Stimulated activated naive CD8-positive, alpha-beta T cell treated with anti-CD3 and anti-CD28 coated beads, Interleukin-15, amount 100 ng/mL, for 72 hours (primary cell): ENCODE data around the gene C5.

Experiments
- ATAC-seq: fragments of 150-1000 bp; cut with Tn5 transposase; 2 replicates; pipeline ENCODE4 v1.10.0; 2021; ENCODE audit warnings: mild to moderate bottlenecking, moderate library complexity
- DNase-seq, 2 donors: peaks; one replicate each; pipeline ENCODE4 v3.0.0; 2021 to 2022
- H3K27ac Mint-ChIP-seq, 2 donors: one replicate each; pipeline ENCODE4 v1.8.0; 2022; ENCODE audit warnings: mild to moderate bottlenecking in 2 of 2, mixed read lengths in 2 of 2, moderate library complexity in 2 of 2
- H3K27me3 Mint-ChIP-seq: one replicate; pipeline ENCODE4 v1.8.0; 2022; ENCODE audit warnings: mixed read lengths
- H3K4me1 Mint-ChIP-seq: one replicate; pipeline ENCODE4 v1.8.0; 2022; ENCODE audit warnings: mild to moderate bottlenecking, mixed read lengths
- H3K4me3 Mint-ChIP-seq, 2 donors: one replicate each; pipeline ENCODE4 v1.8.0; 2022; ENCODE audit warnings: mild to moderate bottlenecking in 2 of 2, mixed read lengths in 2 of 2, moderate library complexity in 1 of 2
- H3K9me3 Mint-ChIP-seq, 2 donors: one replicate each; pipeline ENCODE4 v1.8.0; 2022; ENCODE audit warnings: mixed read lengths in 2 of 2

The C5 gene

GRCh38 chr9:121023064-121023463 is 27.0 kb downstream of the C5 start:
- DNase-seq (no peak), ATAC-seq (no peak)
- no peak overlapping the region for H3K27ac Mint-ChIP-seq

GRCh38 chr9:121021301-121021700 is 28.8 kb downstream of the C5 start:
- ATAC-seq (no peak), DNase-seq (no peak)
- no peaks in the 10 kb centered on the region for H3K4me1 Mint-ChIP-seq
- no peaks in the 10 kb centered on the region for H3K27me3 Mint-ChIP-seq
- H3K27ac Mint-ChIP-seq: no peak overlapping the region
- H3K9me3 Mint-ChIP-seq: no peaks in the 10 kb centered on the region
- no peak overlapping the region for H3K4me3 Mint-ChIP-seq

More at GRCh38 chr9:121023064-121023463, 27.0 kb downstream of the C5 start:
- Mint-ChIP-seq H3K4me1 (no peaks in the 10 kb centered on the region), H3K4me3 (no peak overlapping the region), H3K9me3 (no peaks in the 10 kb centered on the region), H3K27me3 (no peaks in the 10 kb centered on the region)

- Mint-ChIP-seq H3K27me3 (no peaks in the 10 kb centered on the region), H3K4me1 (no peaks in the 10 kb centered on the region), H3K27ac (no peak overlapping the region), H3K9me3 (no peaks in the 10 kb centered on the region), H3K4me3 (no peak overlapping the region)
- no peak for ATAC-seq
- DNase-seq: no peak
These were observed 30.8 kb downstream of the C5 start for GRCh38 chr9:121019273-121019672.

GRCh38 chr9:121013911-121014310 is 36.2 kb downstream of the C5 start:
- ATAC-seq: no peak
- H3K27me3 Mint-ChIP-seq: peaks cover 7% of the 10 kb centered on the region
- no peaks in the 10 kb centered on the region for H3K9me3 Mint-ChIP-seq
- peaks cover 9% of the 10 kb centered on the region for H3K4me1 Mint-ChIP-seq
- H3K27ac Mint-ChIP-seq: no peak overlapping the region
- H3K4me3 Mint-ChIP-seq: no peak overlapping the region
- DNase-seq: no peak

- H3K4me1 Mint-ChIP-seq: peaks cover 9% of the 10 kb centered on the region
- H3K27me3 Mint-ChIP-seq: peaks cover 7% of the 10 kb centered on the region
- H3K9me3 Mint-ChIP-seq: no peaks in the 10 kb centered on the region
- H3K4me3 Mint-ChIP-seq: no peak overlapping the region
- H3K27ac Mint-ChIP-seq: peak overlapping the region in 1 of 2 donors; percentile 67
- no peak for DNase-seq
- ATAC-seq: no peak
These were observed 40.4 kb downstream of the C5 start for GRCh38 chr9:121009650-121010049.

- no peaks in the 10 kb centered on the region for H3K27me3 Mint-ChIP-seq
- H3K27ac Mint-ChIP-seq: no peak overlapping the region
- DNase-seq: no peak
- no peak overlapping the region for H3K4me3 Mint-ChIP-seq
- no peaks in the 10 kb centered on the region for H3K9me3 Mint-ChIP-seq
- no peaks in the 10 kb centered on the region for H3K4me1 Mint-ChIP-seq
- ATAC-seq: no peak
These were observed 50.8 kb downstream of the C5 start for GRCh38 chr9:120999317-120999716.

GRCh38 chr9:120998111-120998510 is 52.0 kb downstream of the C5 start:
- DNase-seq: no peak
- Mint-ChIP-seq H3K4me3 (no peak overlapping the region), H3K27me3 (no peaks in the 10 kb centered on the region), H3K4me1 (no peaks in the 10 kb centered on the region), H3K9me3 (no peaks in the 10 kb centered on the region), H3K27ac (no peak overlapping the region)
- ATAC-seq: no peak

GRCh38 chr9:120997502-120997901 is 52.6 kb downstream of the C5 start:
- Mint-ChIP-seq H3K27me3 (no peaks in the 10 kb centered on the region), H3K27ac (no peak overlapping the region), H3K4me1 (no peaks in the 10 kb centered on the region), H3K9me3 (no peaks in the 10 kb centered on the region), H3K4me3 (no peak overlapping the region)
- no peak for ATAC-seq
- DNase-seq: no peak

- ATAC-seq (no peak), DNase-seq (no peak)
- H3K27ac Mint-ChIP-seq: no peak overlapping the region
- no peaks in the 10 kb centered on the region for H3K27me3 Mint-ChIP-seq
- no peaks in the 10 kb centered on the region for H3K9me3 Mint-ChIP-seq
- no peak overlapping the region for H3K4me3 Mint-ChIP-seq
- H3K4me1 Mint-ChIP-seq: no peaks in the 10 kb centered on the region
These were observed 53.7 kb downstream of the C5 start for GRCh38 chr9:120996409-120996808.

- H3K9me3 Mint-ChIP-seq: no peaks in the 10 kb centered on the region
- no peak for DNase-seq
- no peak overlapping the region for H3K27ac Mint-ChIP-seq
- no peaks in the 10 kb centered on the region for H3K27me3 Mint-ChIP-seq
- no peak for ATAC-seq
- H3K4me1 Mint-ChIP-seq: no peaks in the 10 kb centered on the region
- no peak overlapping the region for H3K4me3 Mint-ChIP-seq
These were observed 61.0 kb downstream of the C5 start for GRCh38 chr9:120989065-120989464.

- ATAC-seq (no peak), DNase-seq (no peak)
- Mint-ChIP-seq H3K4me1 (no peaks in the 10 kb centered on the region), H3K27ac (no peak overlapping the region), H3K4me3 (no peak overlapping the region), H3K9me3 (no peaks in the 10 kb centered on the region), H3K27me3 (no peaks in the 10 kb centered on the region)
These were observed 64.3 kb downstream of the C5 start for GRCh38 chr9:120985819-120986222.

GRCh38 chr9:120983259-120983837 is 66.7 kb downstream of the C5 start:
- H3K9me3 Mint-ChIP-seq: no peaks in the 10 kb centered on the region
- DNase-seq (no peak), ATAC-seq (no peak)
- H3K27ac Mint-ChIP-seq: peak overlapping the region in 1 of 2 donors; percentile 29
- H3K27me3 Mint-ChIP-seq: no peaks in the 10 kb centered on the region
- H3K4me3 Mint-ChIP-seq: no peak overlapping the region
- no peaks in the 10 kb centered on the region for H3K4me1 Mint-ChIP-seq

GRCh38 chr9:120982836-120983235 is 67.2 kb downstream of the C5 start:
- Mint-ChIP-seq H3K27me3 (no peaks in the 10 kb centered on the region), H3K4me1 (no peaks in the 10 kb centered on the region), H3K9me3 (no peaks in the 10 kb centered on the region), H3K4me3 (no peak overlapping the region), H3K27ac (no peak overlapping the region)
- ATAC-seq (no peak), DNase-seq (no peak)

GRCh38 chr9:120980951-120981350 is 69.1 kb downstream of the C5 start:
- Mint-ChIP-seq H3K27ac (no peak overlapping the region), H3K27me3 (no peaks in the 10 kb centered on the region), H3K4me1 (no peaks in the 10 kb centered on the region), H3K4me3 (no peak overlapping the region), H3K9me3 (no peaks in the 10 kb centered on the region)
- no peak for ATAC-seq
- DNase-seq: no peak

- Mint-ChIP-seq H3K27me3 (no peaks in the 10 kb centered on the region), H3K4me3 (no peak overlapping the region), H3K9me3 (no peaks in the 10 kb centered on the region), H3K4me1 (peaks cover 8% of the 10 kb centered on the region), H3K27ac (no peak overlapping the region)
- ATAC-seq (no peak), DNase-seq (no peak)
These were observed 70.3 kb downstream of the C5 start for GRCh38 chr9:120979797-120980196.

- no peak for ATAC-seq
- H3K4me3 Mint-ChIP-seq: no peak overlapping the region
- H3K9me3 Mint-ChIP-seq: no peaks in the 10 kb centered on the region
- H3K27me3 Mint-ChIP-seq: no peaks in the 10 kb centered on the region
- H3K27ac Mint-ChIP-seq: peak overlapping the region in 1 of 2 donors; percentile 15
- DNase-seq: no peak
- peaks cover 16% of the 10 kb centered on the region for H3K4me1 Mint-ChIP-seq
These were observed 71.1 kb downstream of the C5 start for GRCh38 chr9:120978987-120979386.

- Mint-ChIP-seq H3K27me3 (no peaks in the 10 kb centered on the region), H3K4me3 (no peak overlapping the region), H3K4me1 (peaks cover 20% of the 10 kb centered on the region), H3K27ac (no peak overlapping the region), H3K9me3 (no peaks in the 10 kb centered on the region)
- DNase-seq: no peak
- ATAC-seq: no peak
These were observed 72.8 kb downstream of the C5 start for GRCh38 chr9:120977321-120977720.
